Loucy (cell line): ENCODE measurements around the gene LCOR.

Source experiments
- H2AFZ ChIP-seq: fragments of 200-600 bp; sonication (generic); 2 replicates; pipeline ENCODE4 v1.6.0; 2016; ENCODE audit warnings: antibody characterized with exemption, mild to moderate bottlenecking, low read length, moderate library complexity
- H3F3A ChIP-seq: fragments of 200-600 bp; 2 replicates; pipeline ENCODE4 v1.6.0; 2016; ENCODE audit warnings: antibody characterized with exemption, low read depth, mild to moderate bottlenecking
- H3K27me3 ChIP-seq: fragments of 200-600 bp; sonication (generic); 2 replicates; pipeline ENCODE4 v1.6.1; 2014; ENCODE audit warnings: low read length, mild to moderate bottlenecking; ENCODE audit not compliant: insufficient read depth, poor library complexity, severe bottlenecking
- H3K36me3 ChIP-seq: fragments of 200-600 bp; sonication (generic); 2 replicates; pipeline ENCODE4 v1.6.1; 2016; ENCODE audit warnings: low read length; ENCODE audit not compliant: insufficient read depth
- H3K4me1 ChIP-seq: fragments of 200-600 bp; sonication (generic); 2 replicates; pipeline ENCODE4 v1.5.1; 2014; ENCODE audit warnings: low read length, mild to moderate bottlenecking; ENCODE audit not compliant: insufficient read depth, poor library complexity, severe bottlenecking
- H3K4me2 ChIP-seq: fragments of 200-600 bp; sonication (generic); 2 replicates; pipeline ENCODE4 v1.6.0; 2014; ENCODE audit warnings: antibody characterized with exemption, low read length, low read depth, mild to moderate bottlenecking; ENCODE audit not compliant: poor library complexity, severe bottlenecking
- H3K4me3 ChIP-seq: fragments of 200-600 bp; sonication (generic); 2 replicates; pipeline ENCODE4 v1.5.1; 2014; ENCODE audit warnings: low read length, mild to moderate bottlenecking, mixed read lengths; ENCODE audit not compliant: poor library complexity, severe bottlenecking
- H3K79me2 ChIP-seq: fragments of 200-600 bp; sonication (generic); 2 replicates; pipeline ENCODE4 v1.6.1; 2014; ENCODE audit warnings: low read length; ENCODE audit not compliant: insufficient read depth
- H3K9ac ChIP-seq: fragments of 200-600 bp; sonication (generic); 2 replicates; pipeline ENCODE4 v1.6.0; 2014; ENCODE audit warnings: mild to moderate bottlenecking, low read depth, low read length, moderate library complexity; ENCODE audit not compliant: poor library complexity, severe bottlenecking
- H3K9me2 ChIP-seq: fragments of 200-600 bp; sonication (generic); replicated peaks from 2 replicates; pipeline ENCODE4 v1.6.1; 2016; ENCODE audit warnings: low read depth, low read length, mixed read lengths
- H3K9me3 ChIP-seq: fragments of 200-600 bp; sonication (generic); 2 replicates; pipeline ENCODE4 v1.6.1; 2014; ENCODE audit warnings: mild to moderate bottlenecking, antibody characterized with exemption, low read length, low read depth; ENCODE audit not compliant: insufficient read depth
- H4K20me1 ChIP-seq: fragments of 200-600 bp; sonication (generic); 2 replicates; pipeline ENCODE4 v1.6.0; 2014; ENCODE audit warnings: antibody characterized with exemption, low read length, mild to moderate bottlenecking; ENCODE audit not compliant: insufficient read depth, poor library complexity, severe bottlenecking
- EZH2phosphoT487 ChIP-seq: fragments of 200-600 bp; IDR thresholded peaks from 2 replicates; pipeline ENCODE4 v1.6.1; 2018; ENCODE audit warnings: antibody characterized with exemption, mild to moderate bottlenecking, moderate library complexity, borderline replicate concordance
- TF ChIP-seq, protein P1 (sequence below): fragments of 200-600 bp; sonication (generic); conservative IDR thresholded peaks from 2 replicates; pipeline ENCODE4 v1.5.1; 2014; ENCODE audit warnings: mild to moderate bottlenecking, antibody characterized with exemption, low read length

The LCOR gene

DNA sequence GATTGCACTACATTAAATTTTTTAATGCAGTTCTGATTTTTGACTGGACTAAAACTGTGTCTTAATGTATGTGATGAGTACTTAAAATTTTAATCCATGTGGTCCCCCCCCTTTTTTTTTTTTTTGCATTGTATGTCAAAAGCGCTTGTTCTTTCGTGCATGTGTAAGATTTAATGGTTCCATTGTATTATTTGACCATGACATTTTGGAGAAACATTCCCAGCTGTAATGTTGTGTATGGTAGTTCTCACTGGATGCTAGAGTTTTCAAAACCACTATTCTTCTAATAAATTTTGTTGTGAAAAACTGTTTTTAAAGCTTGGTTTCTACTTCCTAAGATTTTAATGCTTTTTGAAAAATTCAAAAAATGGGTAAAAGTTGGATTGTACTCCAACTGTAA lies 132.0 kb downstream of the LCOR start:
- H3K9me3 ChIP-seq = no peaks in the 10 kb centered on the region
- no peak overlapping the region for H3K4me3 ChIP-seq
- H3F3A ChIP-seq = no peaks in the 10 kb centered on the region
- no peak overlapping the region for H3K9ac ChIP-seq
- no peaks in the 10 kb centered on the region for H4K20me1 ChIP-seq
- no peaks in the 10 kb centered on the region for H3K4me1 ChIP-seq
- no peak for TF ChIP-seq EZH2phosphoT487
- TF ChIP-seq, protein P1, sequence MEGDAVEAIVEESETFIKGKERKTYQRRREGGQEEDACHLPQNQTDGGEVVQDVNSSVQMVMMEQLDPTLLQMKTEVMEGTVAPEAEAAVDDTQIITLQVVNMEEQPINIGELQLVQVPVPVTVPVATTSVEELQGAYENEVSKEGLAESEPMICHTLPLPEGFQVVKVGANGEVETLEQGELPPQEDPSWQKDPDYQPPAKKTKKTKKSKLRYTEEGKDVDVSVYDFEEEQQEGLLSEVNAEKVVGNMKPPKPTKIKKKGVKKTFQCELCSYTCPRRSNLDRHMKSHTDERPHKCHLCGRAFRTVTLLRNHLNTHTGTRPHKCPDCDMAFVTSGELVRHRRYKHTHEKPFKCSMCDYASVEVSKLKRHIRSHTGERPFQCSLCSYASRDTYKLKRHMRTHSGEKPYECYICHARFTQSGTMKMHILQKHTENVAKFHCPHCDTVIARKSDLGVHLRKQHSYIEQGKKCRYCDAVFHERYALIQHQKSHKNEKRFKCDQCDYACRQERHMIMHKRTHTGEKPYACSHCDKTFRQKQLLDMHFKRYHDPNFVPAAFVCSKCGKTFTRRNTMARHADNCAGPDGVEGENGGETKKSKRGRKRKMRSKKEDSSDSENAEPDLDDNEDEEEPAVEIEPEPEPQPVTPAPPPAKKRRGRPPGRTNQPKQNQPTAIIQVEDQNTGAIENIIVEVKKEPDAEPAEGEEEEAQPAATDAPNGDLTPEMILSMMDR = no peak
- H3K9me2 ChIP-seq = no peaks in the 10 kb centered on the region
- H3K27me3 ChIP-seq = no peaks in the 10 kb centered on the region
- H3K4me2 ChIP-seq = no peak overlapping the region
- H3K36me3 ChIP-seq = peaks cover 9% of the 10 kb centered on the region; the same call in 1 of the 2 replicates
- H3K79me2 ChIP-seq = no peaks in the 10 kb centered on the region
- no peak overlapping the region for H2AFZ ChIP-seq

DNA sequence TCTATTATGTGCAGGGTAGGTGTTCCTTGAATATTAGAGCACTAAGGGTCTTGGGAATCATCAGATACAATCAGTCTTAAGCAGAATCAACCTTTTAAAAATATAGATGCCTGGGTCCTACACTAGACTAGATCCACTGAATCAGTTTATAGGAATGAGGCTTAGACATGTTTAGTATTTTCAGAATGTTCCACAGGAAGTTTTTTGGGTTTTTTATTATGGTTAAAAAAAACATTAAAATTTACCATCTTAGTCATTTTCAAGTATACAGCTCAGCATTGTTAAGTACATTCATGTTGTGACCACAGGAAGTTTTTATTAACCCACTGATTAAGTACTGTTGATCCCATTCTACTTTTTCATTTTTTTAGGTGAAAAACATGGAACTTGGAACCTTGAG lies 135.7 kb downstream of the LCOR start:
- Histone ChIP-seq H3K9me2 (no peaks in the 10 kb centered on the region), H3K9me3 (no peaks in the 10 kb centered on the region), H2AFZ (no peak overlapping the region), H3K27me3 (no peaks in the 10 kb centered on the region), H3K4me1 (peaks cover 11% of the 10 kb centered on the region), H3K79me2 (no peaks in the 10 kb centered on the region), H3K4me2 (no peak overlapping the region), H3K36me3 (no peaks in the 10 kb centered on the region), H4K20me1 (no peaks in the 10 kb centered on the region), H3K9ac (no peak overlapping the region), H3K4me3 (no peak overlapping the region), H3F3A (no peaks in the 10 kb centered on the region)
- TF ChIP-seq EZH2phosphoT487 = no peak
- TF ChIP-seq, protein P1 = no peak

DNA sequence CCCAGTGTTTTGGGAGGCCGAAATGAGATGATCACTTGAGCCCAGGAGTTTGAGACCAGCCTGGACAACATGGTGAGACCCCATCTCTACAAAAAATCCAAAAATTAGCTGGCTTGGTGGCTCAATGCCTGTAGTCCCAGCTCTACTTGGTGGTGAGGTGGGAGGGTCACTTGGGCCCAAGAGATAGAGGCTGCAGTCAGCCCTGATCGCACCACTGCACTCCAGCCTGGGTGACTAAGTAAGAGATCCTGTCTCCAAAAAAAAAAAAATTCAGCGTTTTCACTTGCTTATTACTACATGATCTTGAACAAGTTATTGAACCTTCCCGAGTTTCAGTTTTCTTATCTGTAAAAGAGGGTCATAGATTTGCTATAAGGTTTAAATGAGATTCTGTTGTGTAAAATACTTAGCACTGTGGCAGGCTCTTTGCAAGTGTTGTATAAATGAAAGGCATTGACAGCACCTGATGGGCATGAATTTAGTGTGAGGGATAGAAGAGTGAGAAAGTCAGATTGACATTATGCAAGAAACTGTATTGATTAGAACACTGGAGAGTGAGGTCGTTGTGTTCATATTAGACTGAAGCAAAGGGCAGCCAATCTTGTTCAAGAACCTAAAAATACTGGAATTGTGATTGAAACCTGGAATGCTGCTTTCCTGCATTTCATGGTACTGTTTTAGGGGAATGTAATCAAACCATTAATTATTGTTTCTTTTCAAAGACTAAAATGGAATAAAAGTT lies 136.8 kb downstream of the LCOR start:
- Histone ChIP-seq H3K4me3 (no peak overlapping the region), H3K27me3 (no peaks in the 10 kb centered on the region), H3F3A (no peaks in the 10 kb centered on the region), H2AFZ (no peak overlapping the region), H4K20me1 (no peaks in the 10 kb centered on the region), H3K9me3 (no peaks in the 10 kb centered on the region), H3K9ac (no peak overlapping the region), H3K36me3 (no peaks in the 10 kb centered on the region), H3K79me2 (no peaks in the 10 kb centered on the region), H3K4me1 (peaks cover 15% of the 10 kb centered on the region), H3K9me2 (no peaks in the 10 kb centered on the region), H3K4me2 (no peak overlapping the region)
- no peak for TF ChIP-seq EZH2phosphoT487
- TF ChIP-seq, protein P1 = no peak
